Skeletal muscle satellite cell (primary cell): ENCODE results near the gene NDFIP1.

Experiments
- H3K27me3 ChIP-seq: 2 replicates; pipeline ENCODE4 v1.7.0; 2013; ENCODE audit warnings: low read length; ENCODE audit not compliant: control insufficient read depth, insufficient read depth
- H3K36me3 ChIP-seq: 2 replicates; pipeline ENCODE4 v1.7.0; 2013; ENCODE audit warnings: mild to moderate bottlenecking, control low read depth, low read length; ENCODE audit not compliant: insufficient read depth
- H3K4me1 ChIP-seq: 2 replicates; pipeline ENCODE4 v1.7.0; 2013; ENCODE audit warnings: low read length; ENCODE audit not compliant: control insufficient read depth, insufficient read depth
- H3K4me2 ChIP-seq: 2 replicates; pipeline ENCODE4 v1.7.0; 2013; ENCODE audit warnings: mild to moderate bottlenecking, low read length
- H3K4me3 ChIP-seq: 2 replicates; pipeline ENCODE4 v1.7.0; 2013; ENCODE audit warnings: low read length
- H3K9ac ChIP-seq: 2 replicates; pipeline ENCODE4 v1.7.0; 2013; ENCODE audit warnings: mild to moderate bottlenecking, low read depth, low read length, moderate library complexity
- H3K9me3 ChIP-seq: replicated peaks from 2 replicates; pipeline ENCODE4 v1.7.0; 2013; ENCODE audit warnings: mild to moderate bottlenecking, control low read depth, low read length

The NDFIP1 gene

GRCh38 chr5:142109331-142110045 lies 909 bp downstream of the NDFIP1 start:
- no peaks in the 10 kb centered on the region for H3K36me3 ChIP-seq
- no peaks in the 10 kb centered on the region for H3K9me3 ChIP-seq
- peak overlapping the region; percentile 94 for H3K4me2 ChIP-seq
- peak overlapping the region; percentile 98 for H3K9ac ChIP-seq
- peak overlapping the region; percentile 77 for H3K4me3 ChIP-seq
- H3K4me1 ChIP-seq, result peaks cover 17% of the 10 kb centered on the region
- no peaks in the 10 kb centered on the region for H3K27me3 ChIP-seq

GRCh38 chr5:142110046-142110531 lies 1.5 kb downstream of the NDFIP1 start:
- Histone ChIP-seq H3K4me2 (peak overlapping the region; percentile 94), H3K36me3 (no peaks in the 10 kb centered on the region)

GRCh38 chr5:142110988-142111687 lies 2.6 kb downstream of the NDFIP1 start:
- Histone ChIP-seq H3K9me3 (no peaks in the 10 kb centered on the region), H3K27me3 (no peaks in the 10 kb centered on the region), H3K4me2 (peak overlapping the region; percentile 94), H3K36me3 (no peaks in the 10 kb centered on the region), H3K4me1 (peaks cover 24% of the 10 kb centered on the region), H3K9ac (no peak overlapping the region), H3K4me3 (peak overlapping the region; percentile 77)

More at GRCh38 chr5:142110046-142110531, 1.5 kb downstream of the NDFIP1 start:
- Histone ChIP-seq H3K4me1 (peaks cover 17% of the 10 kb centered on the region), H3K4me3 (peak overlapping the region; percentile 77), H3K27me3 (no peaks in the 10 kb centered on the region), H3K9me3 (no peaks in the 10 kb centered on the region), H3K9ac (peak overlapping the region; percentile 98)

GRCh38 chr5:142114687-142115086 lies 6.1 kb downstream of the NDFIP1 start:
- Histone ChIP-seq H3K9ac (no peak overlapping the region), H3K9me3 (no peaks in the 10 kb centered on the region), H3K4me3 (no peak overlapping the region), H3K4me1 (peaks cover 23% of the 10 kb centered on the region), H3K27me3 (no peaks in the 10 kb centered on the region), H3K4me2 (no peak overlapping the region), H3K36me3 (no peaks in the 10 kb centered on the region)

GRCh38 chr5:142115937-142116614 lies 7.5 kb downstream of the NDFIP1 start:
- peaks cover 20% of the 10 kb centered on the region for H3K4me1 ChIP-seq
- H3K4me3 ChIP-seq, result no peak overlapping the region
- H3K9ac ChIP-seq, result no peak overlapping the region
- H3K4me2 ChIP-seq, result peak overlapping the region; percentile 15
- H3K27me3 ChIP-seq, result no peaks in the 10 kb centered on the region
- no peaks in the 10 kb centered on the region for H3K9me3 ChIP-seq
- no peaks in the 10 kb centered on the region for H3K36me3 ChIP-seq

GRCh38 chr5:142117579-142118151 lies 9.1 kb downstream of the NDFIP1 start:
- no peaks in the 10 kb centered on the region for H3K9me3 ChIP-seq
- H3K4me2 ChIP-seq, result no peak overlapping the region
- H3K27me3 ChIP-seq, result no peaks in the 10 kb centered on the region
- H3K4me1 ChIP-seq, result peaks cover 19% of the 10 kb centered on the region
- H3K4me3 ChIP-seq, result no peak overlapping the region
- H3K9ac ChIP-seq, result no peak overlapping the region
- peaks cover 10% of the 10 kb centered on the region for H3K36me3 ChIP-seq

- peaks cover 10% of the 10 kb centered on the region for H3K36me3 ChIP-seq
- no peak overlapping the region for H3K4me2 ChIP-seq
- no peaks in the 10 kb centered on the region for H3K27me3 ChIP-seq
- H3K9me3 ChIP-seq, result no peaks in the 10 kb centered on the region
- no peak overlapping the region for H3K4me3 ChIP-seq
- H3K9ac ChIP-seq, result no peak overlapping the region
- peaks cover 19% of the 10 kb centered on the region for H3K4me1 ChIP-seq
Observed at GRCh38 chr5:142118155-142118686, 9.6 kb downstream of the NDFIP1 start.

GRCh38 chr5:142119051-142119625 lies 10.6 kb downstream of the NDFIP1 start:
- Histone ChIP-seq H3K9ac (no peak overlapping the region), H3K4me1 (peaks cover 19% of the 10 kb centered on the region), H3K4me2 (no peak overlapping the region)

GRCh38 chr5:142120247-142120935 lies 11.8 kb downstream of the NDFIP1 start:
- Histone ChIP-seq H3K4me1 (peaks cover 19% of the 10 kb centered on the region), H3K4me3 (no peak overlapping the region), H3K4me2 (no peak overlapping the region), H3K27me3 (no peaks in the 10 kb centered on the region), H3K9ac (no peak overlapping the region), H3K36me3 (peaks cover 10% of the 10 kb centered on the region), H3K9me3 (no peaks in the 10 kb centered on the region)

More at GRCh38 chr5:142119051-142119625, 10.6 kb downstream of the NDFIP1 start:
- H3K36me3 ChIP-seq, result peaks cover 10% of the 10 kb centered on the region
- no peaks in the 10 kb centered on the region for H3K9me3 ChIP-seq
- H3K27me3 ChIP-seq, result no peaks in the 10 kb centered on the region
- no peak overlapping the region for H3K4me3 ChIP-seq

- H3K9ac ChIP-seq, result no peak overlapping the region
- H3K4me1 ChIP-seq, result peaks cover 8% of the 10 kb centered on the region
- H3K4me2 ChIP-seq, result no peak overlapping the region
- no peaks in the 10 kb centered on the region for H3K27me3 ChIP-seq
- H3K9me3 ChIP-seq, result no peaks in the 10 kb centered on the region
- H3K36me3 ChIP-seq, result peaks cover 10% of the 10 kb centered on the region
- no peak overlapping the region for H3K4me3 ChIP-seq
Observed at GRCh38 chr5:142122121-142122520, 13.5 kb downstream of the NDFIP1 start.
